Adipocyte (in vitro differentiated cells): ENCODE measurements around the gene HCN2.

Source experiments
- DNase-seq: peaks from one replicate; pipeline ENCODE4 v3.0.0-alpha.2; 2015; ENCODE audit warnings: low read depth
- H3K27me3 ChIP-seq: replicated peaks from 2 replicates; pipeline ENCODE4 v1.7.0; 2013; ENCODE audit warnings: mild to moderate bottlenecking, low read length, moderate library complexity; ENCODE audit not compliant: control insufficient read depth, insufficient read depth
- H3K36me3 ChIP-seq: 2 replicates; pipeline ENCODE4 v1.7.0; 2013; ENCODE audit warnings: low read length, mild to moderate bottlenecking, moderate library complexity; ENCODE audit not compliant: control insufficient read depth, insufficient read depth, severe bottlenecking
- H3K4me1 ChIP-seq: 2 replicates; pipeline ENCODE4 v1.7.0; 2013; ENCODE audit warnings: mild to moderate bottlenecking, low read length, moderate library complexity; ENCODE audit not compliant: control insufficient read depth, insufficient read depth
- H3K4me3 ChIP-seq: 2 replicates; pipeline ENCODE4 v1.7.0; 2013; ENCODE audit warnings: mild to moderate bottlenecking, low read length, moderate library complexity
- H3K9ac ChIP-seq: 2 replicates; pipeline ENCODE4 v1.7.0; 2013; ENCODE audit warnings: mild to moderate bottlenecking, low read length, moderate library complexity
- H3K9me3 ChIP-seq: 2 replicates; pipeline ENCODE4 v1.7.0; 2013; ENCODE audit warnings: mild to moderate bottlenecking, low read length, moderate library complexity; ENCODE audit not compliant: control insufficient read depth

The HCN2 gene

GRCh38 chr19:589693-590395, at the start of gene HCN2:
Gene HCN2, plus strand, starts transcription at chr19:589881. Its CDS starts 65 bp downstream, at chr19:589946.
- DNase-seq: peak; percentile 53
- no peak within 1 kb of the TSS for H3K4me3 ChIP-seq
- H3K9me3 ChIP-seq: no peaks in the 10 kb centered on the region
- peaks cover 5% of the 10 kb centered on the region for H3K27me3 ChIP-seq
- H3K36me3 ChIP-seq: no peaks in the 10 kb centered on the region
- no peak within 1 kb of the TSS for H3K9ac ChIP-seq
- peaks cover 6% of the 10 kb centered on the region for H3K4me1 ChIP-seq

GRCh38 chr19:540867-541637, 48.6 kb upstream of the HCN2 start:
- H3K27me3 ChIP-seq: no peaks in the 10 kb centered on the region
- peaks cover 47% of the 10 kb centered on the region for H3K36me3 ChIP-seq
- no peaks in the 10 kb centered on the region for H3K4me1 ChIP-seq
- no peaks in the 10 kb centered on the region for H3K9me3 ChIP-seq
- no peak overlapping the region for H3K4me3 ChIP-seq
- no peak for DNase-seq
- H3K9ac ChIP-seq: no peak overlapping the region

GRCh38 chr19:541699-542098, 48.0 kb upstream of the HCN2 start:
- no peak for DNase-seq
- H3K4me3 ChIP-seq: no peak overlapping the region
- H3K36me3 ChIP-seq: peaks cover 42% of the 10 kb centered on the region
- H3K4me1 ChIP-seq: no peaks in the 10 kb centered on the region
- H3K9me3 ChIP-seq: no peaks in the 10 kb centered on the region
- no peak overlapping the region for H3K9ac ChIP-seq
- H3K27me3 ChIP-seq: no peaks in the 10 kb centered on the region

GRCh38 chr19:542173-542866, 47.4 kb upstream of the HCN2 start:
- no peaks in the 10 kb centered on the region for H3K27me3 ChIP-seq
- H3K4me1 ChIP-seq: no peaks in the 10 kb centered on the region
- H3K9ac ChIP-seq: no peak overlapping the region
- H3K9me3 ChIP-seq: no peaks in the 10 kb centered on the region
- no peak for DNase-seq
- H3K4me3 ChIP-seq: no peak overlapping the region
- H3K36me3 ChIP-seq: peaks cover 38% of the 10 kb centered on the region

- no peak for DNase-seq
- Histone ChIP-seq H3K4me1 (no peaks in the 10 kb centered on the region), H3K36me3 (peaks cover 24% of the 10 kb centered on the region), H3K4me3 (no peak within 1 kb of the TSS), H3K9ac (no peak within 1 kb of the TSS), H3K9me3 (no peaks in the 10 kb centered on the region), H3K27me3 (peaks cover 4% of the 10 kb centered on the region)
Observed at GRCh38 chr19:543910-544608, 45.6 kb upstream of the HCN2 start, which contains the start of gene GZMM. Gene GZMM, plus strand, starts transcription at chr19:544053. Its CDS starts 19 bp downstream, at chr19:544072.

GRCh38 chr19:547117-547516, 42.6 kb upstream of the HCN2 start:
- H3K9ac ChIP-seq: no peak overlapping the region
- H3K4me3 ChIP-seq: no peak overlapping the region
- H3K9me3 ChIP-seq: no peaks in the 10 kb centered on the region
- no peak for DNase-seq
- H3K4me1 ChIP-seq: no peaks in the 10 kb centered on the region
- H3K27me3 ChIP-seq: peaks cover 4% of the 10 kb centered on the region
- peaks cover 5% of the 10 kb centered on the region for H3K36me3 ChIP-seq

- Histone ChIP-seq H3K27me3 (peaks cover 4% of the 10 kb centered on the region), H3K4me3 (no peak overlapping the region), H3K9me3 (no peaks in the 10 kb centered on the region), H3K36me3 (no peaks in the 10 kb centered on the region), H3K9ac (no peak overlapping the region), H3K4me1 (no peaks in the 10 kb centered on the region)
- no peak for DNase-seq
Observed at GRCh38 chr19:547836-548720, 41.6 kb upstream of the HCN2 start.

GRCh38 chr19:548886-549830, 40.5 kb upstream of the HCN2 start:
- no peak overlapping the region for H3K4me3 ChIP-seq
- no peak overlapping the region for H3K9ac ChIP-seq
- H3K36me3 ChIP-seq: no peaks in the 10 kb centered on the region
- no peaks in the 10 kb centered on the region for H3K4me1 ChIP-seq
- no peak for DNase-seq
- H3K27me3 ChIP-seq: peaks cover 4% of the 10 kb centered on the region
- H3K9me3 ChIP-seq: no peaks in the 10 kb centered on the region

GRCh38 chr19:554817-555216, 34.9 kb upstream of the HCN2 start:
- Histone ChIP-seq H3K4me3 (no peak overlapping the region), H3K9ac (no peak overlapping the region), H3K36me3 (no peaks in the 10 kb centered on the region), H3K4me1 (peaks cover 4% of the 10 kb centered on the region), H3K27me3 (no peaks in the 10 kb centered on the region), H3K9me3 (no peaks in the 10 kb centered on the region)
- no peak for DNase-seq

GRCh38 chr19:555474-555808, 34.2 kb upstream of the HCN2 start:
- no peak for DNase-seq

More at GRCh38 chr19:555474-555808, 34.2 kb upstream of the HCN2 start:
- H3K9ac ChIP-seq: no peak overlapping the region
- H3K9me3 ChIP-seq: no peaks in the 10 kb centered on the region
- H3K36me3 ChIP-seq: no peaks in the 10 kb centered on the region
- peaks cover 4% of the 10 kb centered on the region for H3K4me1 ChIP-seq
- H3K27me3 ChIP-seq: no peaks in the 10 kb centered on the region
- H3K4me3 ChIP-seq: no peak overlapping the region
